ENCODE data around the gene EXT2.

The EXT2 gene

DNA sequence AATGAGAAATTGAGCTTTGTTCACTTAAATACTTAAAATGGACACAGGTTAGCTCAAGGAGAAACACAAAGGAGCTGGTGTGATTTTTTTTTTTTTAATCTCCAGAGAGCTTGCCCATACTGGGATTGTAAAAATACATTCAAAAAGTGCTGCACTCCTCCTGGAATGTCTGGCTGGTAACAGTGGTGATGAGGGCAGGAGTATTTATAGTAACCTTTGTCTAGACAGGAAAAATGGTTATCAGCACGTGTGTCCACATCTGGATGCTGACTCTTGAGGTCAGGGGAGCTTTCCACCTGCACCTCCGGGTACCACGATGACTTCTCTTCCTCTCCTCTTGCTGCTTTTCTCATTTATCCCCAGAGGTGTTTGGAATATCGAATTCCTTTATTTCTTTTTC is 30.1 kb downstream of the EXT2 start:
- H3K36me3 ChIP-seq (ENCODE audit: insufficient read depth), result no peaks in the 10 kb centered on the region
- no peaks in the 10 kb centered on the region for H3K27me3 ChIP-seq (ENCODE audit: insufficient read depth, low read depth)
- no peak overlapping the region for H3K4me3 ChIP-seq (IDR thresholded peaks at IDR 0.05; ENCODE audit: insufficient read depth, low read depth, low read length)
- no peaks in the 10 kb centered on the region for H3K4me1 ChIP-seq (ENCODE audit: low read depth, poor library complexity, severe bottlenecking)
- no peak overlapping the region for H3K27ac ChIP-seq
- TF ChIP-seq, protein P1, sequence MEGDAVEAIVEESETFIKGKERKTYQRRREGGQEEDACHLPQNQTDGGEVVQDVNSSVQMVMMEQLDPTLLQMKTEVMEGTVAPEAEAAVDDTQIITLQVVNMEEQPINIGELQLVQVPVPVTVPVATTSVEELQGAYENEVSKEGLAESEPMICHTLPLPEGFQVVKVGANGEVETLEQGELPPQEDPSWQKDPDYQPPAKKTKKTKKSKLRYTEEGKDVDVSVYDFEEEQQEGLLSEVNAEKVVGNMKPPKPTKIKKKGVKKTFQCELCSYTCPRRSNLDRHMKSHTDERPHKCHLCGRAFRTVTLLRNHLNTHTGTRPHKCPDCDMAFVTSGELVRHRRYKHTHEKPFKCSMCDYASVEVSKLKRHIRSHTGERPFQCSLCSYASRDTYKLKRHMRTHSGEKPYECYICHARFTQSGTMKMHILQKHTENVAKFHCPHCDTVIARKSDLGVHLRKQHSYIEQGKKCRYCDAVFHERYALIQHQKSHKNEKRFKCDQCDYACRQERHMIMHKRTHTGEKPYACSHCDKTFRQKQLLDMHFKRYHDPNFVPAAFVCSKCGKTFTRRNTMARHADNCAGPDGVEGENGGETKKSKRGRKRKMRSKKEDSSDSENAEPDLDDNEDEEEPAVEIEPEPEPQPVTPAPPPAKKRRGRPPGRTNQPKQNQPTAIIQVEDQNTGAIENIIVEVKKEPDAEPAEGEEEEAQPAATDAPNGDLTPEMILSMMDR (conservative IDR thresholded peaks at IDR 0.05; ENCODE audit: low read depth, low read length), result no peak
- H4K20me1 ChIP-seq (ENCODE audit: insufficient read depth), result no peaks in the 10 kb centered on the region
- no peak overlapping the region for H2AFZ ChIP-seq (ENCODE audit: low read depth)
- no peak overlapping the region for H3K4me2 ChIP-seq
- H3K79me2 ChIP-seq (ENCODE audit: insufficient read depth, low read depth), result no peaks in the 10 kb centered on the region
- H3K9ac ChIP-seq, result no peak overlapping the region

- Histone ChIP-seq H3K4me2 (no peak overlapping the region), H3K4me3 (IDR thresholded peaks at IDR 0.05; ENCODE audit: insufficient read depth, low read depth, low read length) (no peak overlapping the region), H3K27me3 (ENCODE audit: insufficient read depth, low read depth) (no peaks in the 10 kb centered on the region), H2AFZ (ENCODE audit: low read depth) (no peak overlapping the region), H3K9ac (no peak overlapping the region), H3K27ac (no peak overlapping the region), H4K20me1 (ENCODE audit: insufficient read depth) (no peaks in the 10 kb centered on the region), H3K36me3 (ENCODE audit: insufficient read depth) (no peaks in the 10 kb centered on the region), H3K4me1 (ENCODE audit: low read depth, poor library complexity, severe bottlenecking) (no peaks in the 10 kb centered on the region), H3K79me2 (ENCODE audit: insufficient read depth, low read depth) (no peaks in the 10 kb centered on the region)
- TF ChIP-seq, protein P1 (conservative IDR thresholded peaks at IDR 0.05; ENCODE audit: low read depth, low read length), result no peak
These were observed 30.8 kb downstream of the EXT2 start for GRCh38 chr11:44126304-44126703.

GRCh38 chr11:44127130-44127529 is 31.7 kb downstream of the EXT2 start:
- no peak overlapping the region for H3K9ac ChIP-seq
- H4K20me1 ChIP-seq (ENCODE audit: insufficient read depth), result no peaks in the 10 kb centered on the region
- no peaks in the 10 kb centered on the region for H3K36me3 ChIP-seq (ENCODE audit: insufficient read depth)
- H3K4me2 ChIP-seq, result no peak overlapping the region
- TF ChIP-seq, protein P1 (conservative IDR thresholded peaks at IDR 0.05; ENCODE audit: low read depth, low read length), result no peak
- H3K4me3 ChIP-seq (IDR thresholded peaks at IDR 0.05; ENCODE audit: insufficient read depth, low read depth, low read length), result no peak overlapping the region
- H3K79me2 ChIP-seq (ENCODE audit: insufficient read depth, low read depth), result no peaks in the 10 kb centered on the region
- no peaks in the 10 kb centered on the region for H3K4me1 ChIP-seq (ENCODE audit: low read depth, poor library complexity, severe bottlenecking)
- no peak overlapping the region for H3K27ac ChIP-seq
- H2AFZ ChIP-seq (ENCODE audit: low read depth), result no peak overlapping the region
- H3K27me3 ChIP-seq (ENCODE audit: insufficient read depth, low read depth), result no peaks in the 10 kb centered on the region

- Histone ChIP-seq H3K27ac (no peak overlapping the region), H3K27me3 (ENCODE audit: insufficient read depth, low read depth) (no peaks in the 10 kb centered on the region), H3K4me2 (no peak overlapping the region), H2AFZ (ENCODE audit: low read depth) (no peak overlapping the region), H3K9ac (no peak overlapping the region), H3K4me1 (ENCODE audit: low read depth, poor library complexity, severe bottlenecking) (no peaks in the 10 kb centered on the region), H3K36me3 (ENCODE audit: insufficient read depth) (no peaks in the 10 kb centered on the region), H4K20me1 (ENCODE audit: insufficient read depth) (no peaks in the 10 kb centered on the region), H3K79me2 (ENCODE audit: insufficient read depth, low read depth) (no peaks in the 10 kb centered on the region), H3K4me3 (IDR thresholded peaks at IDR 0.05; ENCODE audit: insufficient read depth, low read depth, low read length) (no peak overlapping the region)
- TF ChIP-seq, protein P1 (conservative IDR thresholded peaks at IDR 0.05; ENCODE audit: low read depth, low read length), result no peak
These were observed 33.3 kb downstream of the EXT2 start for GRCh38 chr11:44128729-44129128.

Measured in KMS-11 (cell line).